SH-SY5Y (cell line): Measurements from ENCODE around the gene WDR48.

Experiments used
- GATA2 ChIP-seq: IDR thresholded peaks from 2 replicates; pipeline ENCODE4 v1.6.1; 2011; ENCODE audit warnings: mild to moderate bottlenecking, low read depth, low read length
- GATA3 ChIP-seq: IDR thresholded peaks from 2 replicates; pipeline ENCODE4 v1.6.1; 2011; ENCODE audit warnings: low read depth, mild to moderate bottlenecking, low read length, moderate library complexity

WDR48 gene

DNA sequence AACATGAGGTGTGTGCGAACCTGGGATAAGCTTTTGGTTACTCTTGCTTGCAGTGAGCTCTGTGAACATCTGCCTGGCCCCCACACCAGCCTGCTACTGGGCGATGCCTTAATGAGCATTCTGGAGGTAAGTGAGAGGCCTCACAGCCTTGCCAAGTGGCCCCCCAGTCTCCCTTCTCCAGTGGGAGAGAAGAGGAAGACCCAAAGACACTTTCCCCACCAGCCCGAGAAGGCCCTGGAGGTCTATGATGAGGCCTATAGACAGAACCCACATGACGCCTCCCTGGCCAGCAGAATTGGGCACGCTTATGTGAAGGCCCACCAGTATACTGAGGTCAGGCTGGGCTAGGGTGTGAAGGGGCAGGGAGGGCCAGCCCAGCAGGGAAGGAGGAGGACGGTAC is 78.2 kb downstream of the WDR48 start:
- no peak for TF ChIP-seq GATA2
- no peak for TF ChIP-seq GATA3

DNA sequence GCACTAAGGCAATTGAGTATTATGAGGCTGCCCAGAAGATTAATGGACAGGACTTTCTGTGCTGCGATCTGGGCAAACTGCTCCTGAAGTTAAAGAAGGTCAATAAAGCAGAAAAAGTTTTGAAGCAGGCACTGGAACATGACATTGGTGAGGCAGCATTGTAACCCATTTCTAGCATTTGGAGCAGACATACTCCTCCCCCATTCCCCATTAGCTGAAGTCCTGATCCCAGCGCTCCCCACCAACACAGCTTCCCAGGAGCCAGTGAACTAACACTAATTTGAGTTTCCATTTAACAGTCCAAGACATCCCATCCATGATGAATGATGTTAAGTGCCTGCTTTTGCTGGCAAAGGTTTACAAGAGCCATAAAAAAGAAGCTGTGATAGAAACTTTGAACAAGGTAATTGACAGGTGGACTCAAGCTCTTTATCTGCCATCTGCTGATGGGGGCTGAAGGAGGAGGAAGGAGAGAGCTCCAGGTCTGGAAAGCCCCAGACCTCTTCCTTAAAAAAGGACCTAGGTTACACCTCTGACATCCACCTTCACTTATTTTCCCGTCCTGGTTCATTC is 79.0 kb downstream of the WDR48 start:
- no peak for TF ChIP-seq GATA3
- no peak for TF ChIP-seq GATA2

DNA sequence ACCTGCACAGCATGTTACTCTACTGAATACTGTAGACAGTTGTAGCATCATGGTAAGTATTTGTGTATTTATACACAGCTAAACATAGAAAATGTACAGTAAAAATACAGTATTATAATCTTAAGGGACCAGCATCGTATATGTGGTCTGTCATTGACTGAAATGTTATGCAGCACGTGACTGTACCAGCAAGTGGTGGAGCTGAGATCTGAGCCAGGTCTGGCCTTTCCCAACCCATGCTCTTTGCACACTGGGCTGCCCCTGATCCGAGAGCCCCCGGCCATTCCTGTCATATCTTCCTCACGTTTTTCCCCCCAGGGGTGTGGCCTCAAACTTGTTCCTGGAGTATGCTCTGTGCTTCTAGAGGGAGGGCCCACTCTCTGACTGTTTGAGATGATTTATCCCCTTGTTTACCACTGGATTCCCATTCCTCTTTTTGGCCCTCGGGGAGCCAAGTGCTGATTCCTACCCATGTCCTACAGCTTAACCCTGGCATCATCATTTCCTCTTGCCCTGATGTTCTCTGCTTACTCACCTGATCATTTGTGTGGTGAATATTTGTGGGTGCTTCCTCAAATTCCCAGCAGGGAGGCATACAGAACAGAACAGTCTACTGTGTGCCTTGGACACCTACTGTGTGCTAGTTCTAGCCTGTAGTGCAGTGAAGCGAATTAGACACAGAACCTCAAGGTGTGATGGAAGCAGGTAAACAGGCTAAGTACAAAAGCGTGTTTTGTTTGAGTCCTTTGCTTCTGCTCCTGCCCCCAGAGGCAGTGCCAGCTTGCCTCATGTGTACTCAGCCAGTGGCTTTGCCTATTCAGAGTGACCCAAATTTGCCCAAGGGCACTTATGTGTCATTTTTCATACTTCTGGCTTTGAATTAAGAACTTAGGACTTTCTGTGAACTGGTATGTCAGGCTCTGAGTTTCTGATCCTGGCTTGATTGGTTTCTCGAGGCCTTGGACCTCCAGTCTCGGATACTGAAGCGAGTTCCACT is 80.6 kb downstream of the WDR48 start:
- no peak for TF ChIP-seq GATA2
- TF ChIP-seq GATA3, result no peak

DNA sequence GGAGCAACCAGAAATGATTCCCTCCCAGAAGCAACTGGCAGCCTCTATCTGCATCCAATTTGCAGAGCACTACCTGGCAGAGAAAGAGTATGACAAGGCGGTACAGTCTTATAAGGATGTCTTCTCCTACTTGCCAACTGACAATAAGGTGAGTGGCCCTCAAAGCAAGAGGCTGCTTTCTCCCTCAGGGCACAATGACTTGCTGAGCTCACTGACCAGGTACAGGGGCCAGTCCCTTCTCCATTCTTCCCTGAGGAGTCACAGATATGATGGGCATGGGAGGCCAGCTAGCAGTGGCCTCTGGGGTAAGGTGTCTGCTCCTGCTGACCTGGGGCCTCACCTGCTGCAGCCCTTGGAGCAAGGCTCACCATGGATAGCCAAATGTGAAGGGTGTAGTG is 81.3 kb downstream of the WDR48 start:
- TF ChIP-seq GATA3 (no peak), GATA2 (no peak)

DNA sequence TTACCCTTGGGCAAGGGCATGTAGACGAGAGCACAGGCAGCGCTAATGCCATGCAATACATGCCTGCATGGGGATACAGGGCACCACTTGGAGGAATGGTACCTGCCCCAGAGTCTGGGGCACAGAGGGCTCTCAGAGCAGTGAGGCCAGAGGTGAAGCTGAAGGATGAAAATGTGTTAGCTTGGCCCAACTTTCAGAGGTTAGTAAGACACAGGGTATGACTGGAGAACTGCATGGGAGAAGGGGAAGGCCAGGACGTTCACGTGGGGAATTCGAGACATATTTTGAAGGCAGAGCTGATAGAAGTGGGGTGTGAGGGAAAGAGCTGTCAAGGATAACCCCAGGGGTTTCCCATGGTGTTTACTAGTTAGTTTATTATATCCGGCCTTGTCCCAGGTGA is 82.0 kb downstream of the WDR48 start:
- TF ChIP-seq GATA3 (no peak), GATA2 (no peak)

DNA sequence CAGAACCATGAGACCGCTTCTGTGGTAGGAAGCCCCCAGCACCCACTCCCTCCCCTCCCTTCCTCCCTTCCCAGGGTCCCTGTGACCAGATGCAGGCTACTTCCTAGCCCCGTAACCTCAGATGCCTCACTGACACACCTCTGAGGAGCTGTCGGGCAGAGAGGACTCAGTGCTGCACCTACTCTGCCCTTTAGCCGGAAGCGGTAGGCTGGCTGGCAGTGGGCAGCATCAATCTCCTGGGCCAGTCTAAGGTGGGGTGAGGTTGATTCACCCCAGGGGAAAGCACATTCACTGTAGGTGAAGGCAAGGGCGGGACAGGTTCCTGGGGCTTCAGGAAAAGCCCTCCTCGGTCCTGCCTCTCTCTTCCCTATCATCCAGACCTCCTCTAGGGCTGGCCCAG is 82.5 kb downstream of the WDR48 start:
- TF ChIP-seq GATA3 (no peak), GATA2 (no peak)

DNA sequence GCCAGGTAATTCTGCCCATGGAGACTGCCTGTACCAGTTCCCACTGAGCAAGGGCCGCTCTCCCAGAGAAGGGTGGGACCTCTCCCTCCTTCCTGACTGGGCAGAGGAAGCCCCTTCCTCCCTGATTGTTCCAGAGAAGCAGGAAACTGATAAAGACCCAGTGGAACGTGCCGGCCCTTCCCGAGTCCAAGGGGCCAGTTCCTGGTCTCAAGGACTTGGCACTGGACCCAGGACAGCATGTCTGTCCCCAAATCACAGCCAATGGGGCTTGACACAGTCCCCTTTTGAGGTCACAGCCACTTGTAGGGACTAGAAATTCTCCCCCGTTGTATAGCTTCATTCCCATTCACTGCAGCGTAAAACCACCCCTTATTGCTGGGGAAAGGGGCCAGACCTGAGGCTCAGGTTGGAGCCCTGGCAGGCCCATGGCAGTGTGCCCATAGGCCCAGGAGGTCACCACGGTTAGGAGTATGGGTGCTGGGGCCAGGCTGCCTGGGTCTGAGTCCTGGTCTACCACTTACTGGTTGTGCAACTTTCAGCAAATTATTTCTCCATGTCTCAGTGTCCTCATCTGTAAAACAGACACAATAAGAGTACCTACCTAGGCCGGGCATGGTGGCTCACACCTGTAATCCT is 83.5 kb downstream of the WDR48 start:
- TF ChIP-seq GATA2 (no peak), GATA3 (no peak)

DNA sequence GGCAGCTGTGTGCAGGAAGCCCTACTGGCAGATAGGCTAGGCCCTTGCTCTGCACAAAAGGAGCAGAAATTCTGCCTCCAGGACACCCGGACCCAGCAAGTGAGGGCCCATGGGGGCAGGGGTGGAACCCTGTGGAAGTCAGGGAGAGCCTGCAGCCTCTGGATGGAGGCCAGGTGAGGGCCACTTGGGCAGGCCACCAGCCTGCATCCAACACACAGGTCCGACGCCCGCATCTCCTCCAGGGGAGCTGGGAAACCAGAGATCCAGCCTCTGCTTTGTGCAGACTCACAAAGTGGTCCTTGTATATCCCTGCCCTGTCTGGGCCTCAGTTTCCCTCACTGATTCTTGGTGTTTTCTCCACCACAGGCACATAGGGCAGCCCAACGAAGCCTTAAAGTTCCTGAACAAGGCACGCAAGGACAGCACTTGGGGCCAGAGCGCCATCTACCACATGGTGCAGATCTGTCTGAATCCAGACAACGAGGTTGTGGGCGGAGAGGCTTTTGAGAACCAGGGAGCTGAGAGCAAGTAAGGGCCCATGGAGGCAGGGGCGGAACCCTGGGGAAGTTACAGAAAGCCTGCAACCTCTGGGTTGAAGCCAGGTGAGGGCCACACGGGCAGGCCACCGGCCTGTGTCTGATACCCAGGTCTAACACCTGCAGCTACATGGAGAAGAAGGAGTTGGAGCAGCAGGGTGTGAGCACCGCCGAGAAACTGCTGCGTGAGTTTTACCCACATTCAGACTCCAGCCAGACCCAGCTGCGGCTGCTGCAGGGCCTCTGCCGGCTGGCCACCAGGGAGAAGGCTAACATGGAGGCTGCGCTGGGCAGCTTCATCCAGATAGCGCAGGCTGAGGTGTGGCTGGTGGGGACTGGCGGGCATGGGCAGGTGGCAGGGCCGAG is 85.0 kb downstream of the WDR48 start:
- no peak for TF ChIP-seq GATA2
- TF ChIP-seq GATA3, result no peak

DNA sequence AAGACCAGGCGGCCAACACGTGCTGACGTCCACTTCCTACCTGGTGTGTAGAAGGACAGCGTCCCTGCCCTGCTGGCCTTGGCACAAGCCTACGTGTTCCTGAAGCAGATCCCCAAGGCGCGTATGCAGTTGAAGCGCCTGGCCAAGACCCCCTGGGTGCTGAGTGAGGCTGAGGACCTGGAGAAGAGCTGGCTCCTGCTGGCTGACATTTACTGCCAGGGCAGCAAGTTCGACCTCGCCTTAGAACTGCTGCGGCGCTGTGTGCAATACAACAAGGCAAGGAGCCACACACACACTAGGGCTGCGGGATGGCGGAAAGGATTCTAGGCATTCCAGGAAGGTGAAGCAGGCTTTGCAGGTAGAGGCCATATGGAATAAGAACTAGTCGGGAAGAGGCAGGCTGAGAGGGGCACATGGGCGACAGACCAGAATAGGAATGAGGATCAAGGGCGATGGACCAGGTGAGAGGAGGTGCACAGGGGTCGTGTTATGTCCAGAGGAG is 85.7 kb downstream of the WDR48 start:
- no peak for TF ChIP-seq GATA3

DNA sequence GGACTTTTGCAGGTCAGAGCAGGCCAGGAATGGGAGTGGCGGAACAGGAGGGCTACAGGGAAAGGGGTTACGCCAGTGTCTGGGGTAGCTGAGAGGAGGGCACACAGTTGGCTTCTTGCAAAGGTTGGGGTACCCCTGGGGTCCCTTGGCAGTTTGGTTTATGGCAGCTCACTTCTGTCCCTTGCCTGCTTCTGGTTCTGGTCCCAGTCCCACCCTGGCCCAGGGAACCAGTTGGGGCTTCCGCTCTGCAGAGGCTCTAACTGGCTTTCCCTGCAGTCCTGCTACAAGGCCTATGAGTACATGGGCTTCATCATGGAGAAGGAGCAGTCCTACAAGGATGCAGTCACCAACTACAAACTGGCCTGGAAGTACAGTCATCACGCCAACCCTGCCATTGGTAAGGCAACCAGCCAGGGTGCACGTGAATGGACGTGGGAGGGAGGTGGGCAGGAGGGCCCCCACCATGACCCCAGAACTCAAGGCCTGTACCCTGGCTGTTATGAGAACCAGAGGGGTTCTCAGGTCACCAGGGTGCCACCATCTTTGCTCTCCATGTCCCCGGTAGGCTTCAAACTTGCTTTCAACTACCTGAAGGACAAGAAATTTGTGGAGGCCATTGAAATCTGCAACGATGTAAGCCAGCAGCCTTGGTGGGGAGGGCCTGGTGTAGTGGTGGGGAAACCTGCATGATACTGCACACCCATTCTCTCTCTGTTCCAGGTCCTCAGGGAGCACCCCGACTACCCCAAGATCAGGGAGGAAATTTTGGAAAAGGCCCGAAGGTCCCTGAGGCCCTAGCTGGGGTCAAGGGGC is 86.4 kb downstream of the WDR48 start:
- no peak for TF ChIP-seq GATA3
- no peak for TF ChIP-seq GATA2

DNA sequence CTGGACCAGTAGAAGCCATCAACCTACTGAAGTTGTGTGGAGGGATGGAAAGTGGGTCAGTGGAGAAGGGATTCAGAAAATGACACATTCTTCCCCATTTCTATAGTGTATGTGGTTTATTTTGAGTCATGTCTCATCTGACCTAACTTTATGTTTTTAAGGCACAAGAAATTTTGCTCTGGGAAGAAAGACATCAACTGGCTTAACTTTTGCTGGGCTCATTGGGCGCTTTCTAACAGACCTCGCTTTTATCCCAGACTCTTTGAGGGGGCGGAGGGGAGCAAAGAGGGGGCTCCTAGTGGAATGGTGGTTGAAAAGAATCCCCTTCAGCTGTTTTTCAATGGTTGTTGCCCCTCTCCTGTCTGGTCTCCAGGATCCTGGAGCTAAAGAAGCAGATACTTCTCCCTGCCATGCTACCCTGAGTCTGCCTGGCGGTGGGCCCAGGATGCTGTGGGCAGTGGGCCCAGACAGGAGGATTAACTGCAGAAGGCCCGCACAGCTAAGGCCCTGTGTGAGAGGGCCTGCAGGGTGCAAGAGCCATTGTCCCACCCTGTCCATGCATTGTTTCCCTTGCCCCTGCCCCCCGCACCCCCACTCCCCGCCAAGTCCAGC is 87.1 kb downstream of the WDR48 start:
- TF ChIP-seq GATA3 (no peak), GATA2 (no peak)

DNA sequence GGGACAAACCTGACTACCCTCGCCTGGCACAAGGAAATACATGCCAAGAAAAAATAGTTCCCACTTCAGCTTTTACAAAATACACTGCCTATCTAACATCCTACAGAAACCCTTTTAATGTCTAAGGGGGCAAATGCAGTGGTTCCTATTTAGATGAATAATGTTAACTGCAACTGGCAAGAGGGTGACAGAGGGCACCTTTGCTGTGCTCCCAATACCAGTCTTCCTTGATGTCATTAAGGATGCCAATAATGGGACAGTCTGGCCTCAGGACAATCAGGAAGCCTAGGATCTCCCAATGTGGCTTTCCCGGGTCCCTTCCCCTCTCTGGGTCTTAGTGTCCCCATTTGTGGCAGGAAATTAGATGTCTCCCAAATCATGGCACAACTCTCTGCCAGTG is 87.6 kb downstream of the WDR48 start:
- TF ChIP-seq GATA2, result no peak
- no peak for TF ChIP-seq GATA3
